22Rv1 (cell line): ENCODE data around the gene NFIA.

Source experiments
- H3K27ac ChIP-seq: fragments of 450-650 bp; 2 replicates; pipeline ENCODE4 v1.5.1; 2017
- ZFX ChIP-seq: fragments of 450-650 bp; IDR thresholded peaks from 2 replicates; pipeline ENCODE4 v1.6.1; 2017; ENCODE audit warnings: antibody characterized with exemption, borderline replicate concordance
- TF ChIP-seq, protein P1 (sequence below): fragments of 450-650 bp; IDR thresholded peaks from 2 replicates; pipeline ENCODE4 v1.5.1; 2017; ENCODE audit warnings: mild to moderate bottlenecking

The NFIA gene

DNA sequence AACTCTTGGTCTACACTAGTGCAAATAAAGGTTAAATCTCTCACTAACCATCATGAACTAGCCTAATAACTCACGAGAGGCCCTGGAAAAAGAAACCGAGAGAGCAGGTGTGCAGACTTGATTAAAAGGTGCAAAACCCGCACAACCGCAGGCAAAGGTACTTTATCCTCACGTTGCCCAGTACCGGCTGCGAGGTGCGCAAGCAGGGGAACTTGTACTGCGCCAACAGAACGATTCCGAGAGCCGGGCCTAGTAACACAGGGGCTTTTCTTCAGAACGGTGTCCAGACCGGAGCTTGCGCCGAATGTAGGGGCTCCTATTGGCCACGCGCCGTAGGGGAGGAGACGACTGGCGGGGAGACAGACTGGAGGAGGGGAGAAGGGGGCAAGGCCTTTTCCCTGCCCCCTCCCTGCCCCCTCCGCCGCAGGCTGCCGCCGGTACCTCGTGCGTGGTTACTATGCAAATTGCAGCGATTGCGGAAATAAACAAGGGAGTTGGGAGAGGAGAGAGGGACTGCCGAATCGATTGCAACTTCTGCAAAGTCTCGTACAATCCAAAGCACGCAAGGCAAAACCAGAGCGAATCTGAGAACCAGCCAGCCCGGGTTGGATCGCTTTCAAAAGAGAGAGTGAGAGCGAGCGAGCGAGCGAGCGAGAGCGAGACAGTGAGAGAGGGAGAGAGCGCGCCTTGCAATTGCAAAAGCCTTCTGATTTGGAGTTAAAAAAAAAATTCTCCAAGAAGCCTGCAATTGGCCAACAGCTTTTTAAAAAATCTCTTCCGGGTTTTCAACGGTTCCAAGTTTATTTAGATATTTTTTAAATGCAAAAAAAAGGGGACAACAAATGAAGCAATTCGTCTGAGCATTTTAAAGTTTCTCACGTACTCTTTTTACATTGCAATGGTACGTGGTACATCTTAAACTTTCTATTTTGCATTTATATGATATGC lies 5.4 kb upstream of the NFIA start:
- no peak for TF ChIP-seq ZFX
- TF ChIP-seq, protein P1, sequence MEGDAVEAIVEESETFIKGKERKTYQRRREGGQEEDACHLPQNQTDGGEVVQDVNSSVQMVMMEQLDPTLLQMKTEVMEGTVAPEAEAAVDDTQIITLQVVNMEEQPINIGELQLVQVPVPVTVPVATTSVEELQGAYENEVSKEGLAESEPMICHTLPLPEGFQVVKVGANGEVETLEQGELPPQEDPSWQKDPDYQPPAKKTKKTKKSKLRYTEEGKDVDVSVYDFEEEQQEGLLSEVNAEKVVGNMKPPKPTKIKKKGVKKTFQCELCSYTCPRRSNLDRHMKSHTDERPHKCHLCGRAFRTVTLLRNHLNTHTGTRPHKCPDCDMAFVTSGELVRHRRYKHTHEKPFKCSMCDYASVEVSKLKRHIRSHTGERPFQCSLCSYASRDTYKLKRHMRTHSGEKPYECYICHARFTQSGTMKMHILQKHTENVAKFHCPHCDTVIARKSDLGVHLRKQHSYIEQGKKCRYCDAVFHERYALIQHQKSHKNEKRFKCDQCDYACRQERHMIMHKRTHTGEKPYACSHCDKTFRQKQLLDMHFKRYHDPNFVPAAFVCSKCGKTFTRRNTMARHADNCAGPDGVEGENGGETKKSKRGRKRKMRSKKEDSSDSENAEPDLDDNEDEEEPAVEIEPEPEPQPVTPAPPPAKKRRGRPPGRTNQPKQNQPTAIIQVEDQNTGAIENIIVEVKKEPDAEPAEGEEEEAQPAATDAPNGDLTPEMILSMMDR, result no peak
- peak overlapping the region; percentile 97 for H3K27ac ChIP-seq

DNA sequence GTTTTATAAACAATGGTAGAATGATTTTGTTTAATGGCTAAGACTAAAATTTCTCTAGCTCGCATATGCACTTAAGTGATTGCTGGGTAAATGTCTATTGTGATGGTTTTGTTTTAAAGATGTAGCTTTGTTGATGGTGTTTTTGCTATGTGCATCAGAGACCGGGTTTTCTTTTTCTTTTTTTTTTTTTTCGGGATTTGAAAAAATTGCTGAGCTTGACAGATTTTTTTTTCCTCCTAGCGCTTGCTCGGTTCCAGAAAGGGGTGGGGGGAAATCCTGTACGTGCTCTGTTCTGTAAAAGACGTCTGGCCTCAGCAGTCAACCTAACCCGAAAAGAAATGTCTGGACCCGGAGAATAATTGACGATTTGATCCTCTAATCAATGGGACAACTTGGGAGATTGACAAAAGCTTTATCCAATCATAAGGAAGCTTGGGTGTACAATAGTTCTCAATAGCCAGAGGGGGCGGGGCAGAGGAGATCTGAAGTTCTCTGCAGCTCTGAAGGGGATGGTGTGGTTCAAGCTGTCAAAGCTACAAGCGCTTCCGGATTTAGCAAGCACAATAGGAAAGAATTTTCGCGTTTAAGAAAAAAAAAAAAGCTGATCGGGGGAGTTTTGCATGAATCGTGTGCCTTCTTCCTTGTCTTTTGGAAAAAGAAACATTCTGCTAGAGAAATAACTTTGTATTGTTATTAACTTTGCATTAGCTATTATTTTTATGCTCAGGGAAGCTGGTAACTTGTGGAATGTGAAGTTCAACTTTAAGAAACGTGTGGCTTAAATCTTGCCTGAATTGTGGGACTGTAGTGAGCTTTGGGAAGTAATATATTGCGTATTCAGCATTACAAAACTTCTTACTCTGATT lies 4.5 kb upstream of the NFIA start:
- peak overlapping the region; percentile 97 for H3K27ac ChIP-seq
- TF ChIP-seq, protein P1, result no peak
- no peak for TF ChIP-seq ZFX

DNA sequence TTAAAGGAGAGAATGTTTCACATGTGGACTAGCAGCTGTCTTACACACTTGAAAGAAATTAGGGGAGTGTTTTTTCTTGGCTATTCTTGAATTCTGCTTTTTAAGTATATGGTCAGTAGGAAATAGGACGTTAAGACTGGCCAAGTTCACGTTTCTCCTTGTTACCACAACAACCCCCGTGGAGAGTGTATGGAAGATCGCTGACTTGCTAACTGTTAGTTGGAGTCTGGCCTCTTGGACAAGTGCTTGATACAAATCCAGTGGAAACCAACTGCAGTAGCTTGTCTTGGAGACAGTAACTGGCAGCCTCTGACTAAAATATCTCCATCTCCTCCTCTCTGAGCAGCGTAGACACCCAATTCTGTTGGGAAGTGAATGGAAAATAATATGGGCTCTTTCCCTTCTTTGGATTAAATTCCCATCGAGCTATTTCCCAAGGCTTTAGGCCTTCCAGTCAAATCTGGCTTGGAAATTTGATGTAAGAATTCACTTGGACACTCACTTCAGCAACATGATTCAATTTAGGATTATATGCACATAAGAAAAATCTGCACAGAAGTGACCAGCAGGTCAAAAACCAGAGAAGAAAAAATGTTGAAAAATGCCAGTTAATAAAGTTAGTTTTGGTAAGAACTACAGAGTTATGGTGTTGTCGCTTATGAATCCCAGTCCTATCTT lies 3.6 kb upstream of the NFIA start:
- peak overlapping the region; percentile 97 for H3K27ac ChIP-seq
- TF ChIP-seq, protein P1, result no peak
- no peak for TF ChIP-seq ZFX

DNA sequence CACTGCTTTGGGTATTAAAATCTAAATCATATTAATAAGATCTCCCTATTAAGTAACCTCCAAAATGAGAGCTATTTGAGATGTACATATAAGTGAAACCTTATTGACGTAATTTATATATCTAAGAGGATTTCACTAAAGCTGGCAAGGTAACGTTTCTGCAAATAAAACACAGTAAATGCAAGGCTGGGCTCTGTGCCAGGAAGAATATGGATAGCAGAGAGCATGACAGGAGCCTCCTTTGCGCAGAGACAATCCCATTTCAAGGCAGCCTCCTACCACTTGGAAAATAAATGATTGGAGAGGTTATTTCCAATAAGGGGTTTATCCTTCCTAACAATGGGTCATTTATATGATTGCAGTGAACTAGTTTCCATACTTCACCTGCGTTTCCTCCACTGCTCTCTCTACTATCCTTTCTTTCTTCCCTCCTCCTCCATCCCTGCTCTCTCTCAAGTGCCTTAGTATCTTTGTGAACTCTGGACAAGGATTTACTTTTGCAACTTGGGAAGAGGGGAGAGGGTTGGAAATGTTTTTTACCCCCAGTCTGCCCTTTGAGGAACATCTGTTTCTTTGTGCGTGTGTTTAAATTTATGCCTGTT lies 3.0 kb upstream of the NFIA start:
- TF ChIP-seq ZFX, result no peak
- TF ChIP-seq, protein P1, result no peak
- H3K27ac ChIP-seq, result peak overlapping the region; percentile 97

DNA sequence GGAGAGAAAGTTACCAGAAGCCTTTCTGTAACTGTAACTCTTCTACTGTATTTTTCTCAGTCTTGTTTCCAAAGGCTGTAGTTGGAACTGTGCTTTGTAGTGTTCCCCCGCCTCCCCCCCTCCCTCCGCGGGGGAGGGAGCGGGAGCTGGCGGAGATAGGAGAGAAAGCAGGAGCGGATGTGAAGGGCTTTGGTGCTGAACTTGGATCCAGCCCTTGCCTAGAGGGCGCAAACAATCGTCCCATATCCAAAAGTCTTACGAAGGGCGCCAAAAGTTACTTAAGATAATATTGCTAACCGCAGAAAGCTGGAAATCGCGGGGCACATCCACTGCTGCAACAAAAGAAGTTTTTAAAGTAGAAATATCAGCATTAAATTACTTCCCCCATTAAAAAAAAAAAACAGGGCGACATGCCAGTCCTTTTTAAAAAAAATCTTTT lies 2.4 kb upstream of the NFIA start:
- peak overlapping the region; percentile 97 for H3K27ac ChIP-seq
- TF ChIP-seq, protein P1, result peak; percentile 63
- TF ChIP-seq ZFX, result no peak

DNA sequence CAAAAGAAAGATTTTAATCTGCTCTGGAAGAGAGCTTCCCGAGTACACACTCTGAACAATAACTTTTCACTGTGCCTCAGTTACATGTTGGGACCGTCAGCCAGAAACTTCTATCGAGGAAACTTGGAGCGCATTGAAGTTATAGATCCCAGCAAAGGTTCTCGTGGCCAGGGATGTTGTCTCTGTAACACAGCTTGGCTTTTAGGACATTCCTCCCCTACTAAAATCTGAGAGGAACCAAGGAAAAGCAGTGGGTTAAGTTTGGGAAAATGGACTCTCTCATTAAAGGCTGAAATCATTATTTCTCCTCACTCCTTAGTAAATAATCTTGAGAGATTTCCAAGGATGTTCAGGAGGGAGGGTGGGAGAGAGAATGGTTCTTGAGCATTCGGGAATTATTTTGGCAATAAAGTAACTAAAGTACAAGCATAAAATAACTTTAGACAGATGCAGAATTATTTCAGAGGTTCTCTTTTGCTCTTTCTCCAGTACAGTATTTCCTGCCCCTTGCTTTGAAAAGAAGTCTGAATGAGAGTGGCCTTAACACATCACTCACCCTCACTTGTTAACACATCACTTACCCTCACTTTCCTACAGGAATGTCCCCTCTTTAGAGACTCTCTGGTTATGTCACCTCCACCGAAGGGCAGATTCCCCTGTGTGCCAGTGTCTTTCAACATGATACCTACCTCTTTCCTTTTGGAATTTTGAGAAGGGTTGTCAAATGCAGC lies 1.8 kb upstream of the NFIA start:
- TF ChIP-seq, protein P1, result no peak
- TF ChIP-seq ZFX, result no peak
- H3K27ac ChIP-seq, result peak overlapping the region; percentile 97
